CD4-positive, alpha-beta T cell (primary cell): ENCODE data around the gene NR5A1. TPM values are rescaled to one million over a fixed set of nuclear protein-coding genes. Genes with fewer than 3 reads are reported as not detected.

Experiments used
- ATAC-seq: fragments of 200-7000 bp; cut with Tn5 transposase; one replicate; pipeline ENCODE4 v1.10.0; 2022; ENCODE audit warnings: mild to moderate bottlenecking; ENCODE audit not compliant: poor library complexity
- CTCF ChIA-PET: fragments of 350-600 bp; sonication (Branson Sonifier 250); formaldehyde crosslinking; loops from one replicate; lab custom pipeline; 2021; ENCODE audit warnings: antibody characterized with exemption, inconsistent platforms; lab: Charles Lee
- POLR2A ChIA-PET: fragments of 350-600 bp; sonication (Branson Sonifier 250); formaldehyde crosslinking; loops from one replicate; lab custom pipeline; 2021; ENCODE audit warnings: antibody characterized with exemption, inconsistent platforms; lab: Charles Lee
- DNase-seq, 14 experiments: peaks; one replicate each; pipeline ENCODE4 v3.0.0-alpha.2; 2013 to 2020; ENCODE audit warnings: mixed read lengths in 2 of 14
- H3K27ac ChIP-seq, 2 donors: one replicate each; pipeline versions ENCODE4 v1.5.1 to v1.7.0; 2013; ENCODE audit warnings: low read length in 2 of 2, low read depth in 1 of 2, mild to moderate bottlenecking in 1 of 2
- H3K27me3 ChIP-seq, 2 experiments: 1 replicate in 1 of 2; 2 replicates in 1 of 2; pipeline versions ENCODE4 v1.6.1 to v1.7.0; 2013; ENCODE audit warnings: low read length in 2 of 2, control low read depth in 1 of 2, mild to moderate bottlenecking in 1 of 2, moderate library complexity in 1 of 2; ENCODE audit not compliant: insufficient read depth in 2 of 2, control insufficient read depth in 1 of 2
- H3K36me3 ChIP-seq: one replicate; pipeline ENCODE4 v1.6.1; 2013; ENCODE audit warnings: low read length, control low read depth; ENCODE audit not compliant: insufficient read depth
- H3K4me1 ChIP-seq: one replicate; pipeline ENCODE4 v1.6.1; 2013; ENCODE audit warnings: low read length, control low read depth; ENCODE audit not compliant: insufficient read depth
- H3K4me3 ChIP-seq: one replicate; pipeline ENCODE4 v1.5.1; 2013; ENCODE audit warnings: mild to moderate bottlenecking, low read length, moderate library complexity
- H3K9me3 ChIP-seq, 2 experiments: 1 replicate in 1 of 2; 2 replicates in 1 of 2; pipeline versions ENCODE4 v1.6.1 to v1.7.0; 2013; ENCODE audit warnings: low read length in 2 of 2, mild to moderate bottlenecking in 2 of 2, control low read depth in 1 of 2, moderate library complexity in 1 of 2; ENCODE audit not compliant: control insufficient read depth in 1 of 2, insufficient read depth in 1 of 2
- H3K27ac Mint-ChIP-seq: one replicate; pipeline ENCODE4 v1.8.0; 2020; ENCODE audit warnings: mixed read lengths
- H3K27me3 Mint-ChIP-seq: one replicate; pipeline ENCODE4 v1.8.0; 2021; ENCODE audit warnings: mixed read lengths
- H3K36me3 Mint-ChIP-seq: one replicate; pipeline ENCODE4 v1.8.0; 2021; ENCODE audit warnings: low read depth, mixed read lengths
- H3K4me1 Mint-ChIP-seq: one replicate; pipeline ENCODE4 v1.8.0; 2021; ENCODE audit warnings: low read depth, mixed read lengths
- H3K4me3 Mint-ChIP-seq: one replicate; pipeline ENCODE4 v1.8.0; 2020; ENCODE audit warnings: mild to moderate bottlenecking, mixed read lengths
- H3K9me3 Mint-ChIP-seq: one replicate; pipeline ENCODE4 v1.8.0; 2020; ENCODE audit warnings: mixed read lengths
- CTCF ChIP-seq: fragments of 200-600 bp; IDR thresholded peaks from one replicate; pipeline ENCODE4 v1.8.0; 2022; ENCODE audit warnings: antibody characterized with exemption, mild to moderate bottlenecking
- intact Hi-C, 2 experiments: fragments of 100-400 bp; cut with DNase I in 1 of 2; cut with micrococcal nuclease in 1 of 2; formaldehyde crosslinking; loops; one replicate each; pipeline versions ENCODE4 v1.15.1 to v1.9.0; 2023 to 2025; cut with DNase I, micrococcal nuclease
- total RNA-seq, 174 experiments: library from RNA in 2 of 174; stranded (reverse) in 2 of 174; gene quantifications; one replicate each; pipeline ENCODE4 v1.2.3 and lab custom pipeline; 2021 to 2026

The NR5A1 gene
- total RNA-seq, 2 experiments from 2014 or later: not detected

- Mint-ChIP-seq H3K9me3 (no peaks in the 10 kb centered on the region), H3K4me1 (peaks cover 10% of the 10 kb centered on the region), H3K4me3 (no peak overlapping the region), H3K27me3 (peaks cover 19% of the 10 kb centered on the region), H3K36me3 (no peaks in the 10 kb centered on the region), H3K27ac (no peak overlapping the region)
- Histone ChIP-seq H3K4me1 (peaks cover 17% of the 10 kb centered on the region), H3K9me3 (no peaks in the 10 kb centered on the region), H3K27me3 (peaks cover 9 to 17% of the 10 kb centered on the region in 2 experiments), H3K36me3 (no peaks in the 10 kb centered on the region), H3K27ac (no peak overlapping the region), H3K4me3 (no peak overlapping the region)
- CTCF ChIA-PET: no interaction called here
- intact Hi-C loops: no loop called here
- ATAC-seq (no peak), DNase-seq (no peak)
- POLR2A ChIA-PET: no interaction called here
- TF ChIP-seq CTCF: no peak
Measured at GRCh38 chr9:124498499-124499146, 8.6 kb downstream of the NR5A1 start.

DNA sequence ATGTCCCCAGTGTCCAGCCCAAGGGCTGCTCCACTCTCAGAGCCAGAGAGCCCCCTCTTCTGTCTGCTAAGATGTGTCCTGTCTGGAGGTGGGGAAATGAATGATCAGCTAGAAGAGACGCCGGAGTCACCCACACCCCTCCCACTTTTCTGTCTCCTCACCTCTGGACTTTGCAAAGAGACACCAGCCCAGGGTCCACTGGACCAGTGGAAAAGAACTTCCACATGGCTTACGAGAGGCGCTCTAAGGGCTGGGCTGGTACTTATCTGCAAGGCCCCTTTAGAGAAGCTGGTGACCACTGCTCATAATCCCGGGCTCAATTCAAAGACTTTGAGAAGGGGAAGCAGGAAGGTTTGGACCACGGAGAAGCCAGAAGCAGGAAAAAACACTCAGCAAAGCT is 9.2 kb downstream of the NR5A1 start:
- Histone ChIP-seq H3K4me3 (no peak overlapping the region), H3K27ac (no peak overlapping the region), H3K4me1 (peaks cover 16% of the 10 kb centered on the region), H3K9me3 (no peaks in the 10 kb centered on the region), H3K27me3 (peaks cover 7 to 16% of the 10 kb centered on the region in 2 experiments), H3K36me3 (no peaks in the 10 kb centered on the region)
- Mint-ChIP-seq H3K4me3 (no peak overlapping the region), H3K27me3 (peaks cover 18% of the 10 kb centered on the region), H3K36me3 (no peaks in the 10 kb centered on the region), H3K27ac (no peak overlapping the region), H3K4me1 (peaks cover 10% of the 10 kb centered on the region), H3K9me3 (no peaks in the 10 kb centered on the region)
- ATAC-seq (no peak), DNase-seq (no peak)
- intact Hi-C loops: no loop called here
- ChIA-PET POLR2A (no interaction called here), CTCF (no interaction called here)
- TF ChIP-seq CTCF: no peak

DNA sequence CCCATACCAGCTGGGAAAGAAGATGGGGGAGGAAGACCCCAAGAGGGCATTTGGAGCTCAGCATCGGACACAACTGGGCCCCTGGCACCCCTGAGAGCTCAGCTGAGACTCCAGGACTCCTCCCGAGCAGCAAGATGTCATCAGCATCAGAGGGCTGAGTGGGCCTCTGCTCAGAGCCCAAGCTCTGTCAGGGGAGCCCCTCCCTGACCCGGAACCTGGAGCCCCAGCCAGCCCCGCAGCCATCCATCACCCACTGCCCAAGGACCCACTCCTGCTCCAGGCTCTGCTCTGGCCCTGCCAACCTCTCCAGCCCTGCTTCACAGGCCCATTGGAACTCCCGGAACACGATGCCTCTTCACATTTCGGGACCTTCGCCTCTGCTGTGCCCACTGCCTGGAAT is 9.8 kb downstream of the NR5A1 start:
- no peaks in the 10 kb centered on the region for H3K36me3 Mint-ChIP-seq
- H3K4me3 Mint-ChIP-seq: no peak overlapping the region

More for the DNA sequence above, 9.8 kb downstream of the NR5A1 start:
- H3K27ac Mint-ChIP-seq: no peak overlapping the region
- no peak for TF ChIP-seq CTCF
- CTCF ChIA-PET: no interaction called here
- Histone ChIP-seq H3K4me3 (no peak overlapping the region), H3K9me3 (no peaks in the 10 kb centered on the region), H3K27ac (no peak overlapping the region), H3K36me3 (no peaks in the 10 kb centered on the region), H3K27me3 (peaks cover 5 to 13% of the 10 kb centered on the region in 2 experiments), H3K4me1 (peaks cover 16% of the 10 kb centered on the region)
- no peaks in the 10 kb centered on the region for H3K9me3 Mint-ChIP-seq
- intact Hi-C loops: no loop called here
- ATAC-seq: no peak
- DNase-seq: no peak
- H3K27me3 Mint-ChIP-seq: peaks cover 18% of the 10 kb centered on the region
- H3K4me1 Mint-ChIP-seq: peaks cover 10% of the 10 kb centered on the region
- POLR2A ChIA-PET: no interaction called here
